NB4 (cell line): ENCODE data around the gene FMNL2.

ENCODE experiments used
- CTCF ChIP-seq: IDR thresholded peaks from one replicate; pipeline ENCODE4 v1.5.1; 2012; ENCODE audit warnings: low read depth, low read length
- MAX ChIP-seq: IDR thresholded peaks from 2 replicates; pipeline ENCODE4 v1.6.1; 2011; ENCODE audit warnings: low read depth, low read length
- MYC ChIP-seq: IDR thresholded peaks from 2 replicates; pipeline ENCODE4 v1.6.1; 2011; ENCODE audit warnings: low read depth, low read length
- POLR2A ChIP-seq: IDR thresholded peaks from 2 replicates; pipeline ENCODE4 v1.6.1; 2011; ENCODE audit warnings: mild to moderate bottlenecking; ENCODE audit not compliant: insufficient read length; ENCODE audit errors: extremely low read depth

GRCh38 chr2:152559008-152559407, 224.0 kb downstream of the FMNL2 start:
- TF ChIP-seq CTCF = no peak
- TF ChIP-seq POLR2A = no peak
- TF ChIP-seq MYC = no peak
- TF ChIP-seq MAX = no peak
